GM19468 (cell line): ENCODE measurements around the gene ANO10.
"Not testable (repeated sequence)": the region's sequence is repeated elsewhere in the genome, so short reads cannot be mapped to it uniquely, and the experiment has no call there.

Experiments
- ATAC-seq: cut with Tn5 transposase; IDR thresholded peaks from one replicate; pipeline ENCODE4 v1.9.1; 2021; ENCODE audit warnings: mild to moderate bottlenecking, moderate library complexity, moderate number of reproducible peaks; ENCODE audit not compliant: unreplicated experiment; ENCODE audit errors: extremely low read depth

ANO10 gene

DNA sequence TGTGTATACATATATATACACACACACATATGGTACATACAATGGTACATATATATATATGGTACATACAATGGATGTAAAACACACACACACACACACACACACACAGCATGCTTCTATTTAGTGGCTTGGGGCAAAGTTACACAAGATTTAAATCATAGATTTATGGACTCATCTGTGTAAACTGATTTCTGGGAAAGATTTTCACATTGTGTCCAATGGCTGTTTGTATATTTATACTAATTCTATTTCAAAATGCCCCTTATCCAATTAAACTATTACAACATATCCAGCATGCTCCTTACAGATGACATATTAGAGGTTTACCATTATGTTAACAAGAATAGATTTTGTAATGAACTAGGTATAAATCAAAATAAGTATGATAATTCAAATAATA lies 94.9 kb downstream of the ANO10 start:
- ATAC-seq = no peak

DNA sequence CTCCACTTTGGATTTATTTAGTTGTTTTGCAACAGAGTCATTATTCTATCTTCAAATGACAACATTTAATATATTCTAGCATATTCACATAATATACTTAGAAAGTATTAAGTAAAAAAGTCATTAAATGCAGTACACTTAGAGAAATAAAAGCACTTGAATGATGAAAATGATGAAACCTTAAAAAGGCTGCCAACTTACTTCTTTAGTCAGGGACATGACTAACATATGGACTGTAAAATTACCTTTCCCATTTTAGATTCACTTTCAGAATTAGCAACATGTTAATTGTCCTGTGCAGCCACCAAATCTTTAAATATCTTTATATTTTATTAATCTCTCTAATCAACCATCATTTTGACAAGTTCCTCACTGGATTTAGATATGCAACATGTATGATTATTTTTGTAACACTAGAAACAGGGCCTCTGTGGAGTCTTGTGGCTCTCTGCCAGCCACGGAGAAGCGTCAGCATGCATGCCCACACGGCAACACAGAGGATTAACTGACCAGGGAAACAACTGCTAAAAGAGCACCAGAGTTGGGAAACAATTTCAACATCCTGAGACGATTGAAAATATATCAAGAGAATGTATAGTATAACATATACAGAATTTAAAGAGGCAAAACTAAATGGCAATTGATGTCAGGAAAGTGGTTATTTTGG lies 95.7 kb downstream of the ANO10 start:
- no peak for ATAC-seq

DNA sequence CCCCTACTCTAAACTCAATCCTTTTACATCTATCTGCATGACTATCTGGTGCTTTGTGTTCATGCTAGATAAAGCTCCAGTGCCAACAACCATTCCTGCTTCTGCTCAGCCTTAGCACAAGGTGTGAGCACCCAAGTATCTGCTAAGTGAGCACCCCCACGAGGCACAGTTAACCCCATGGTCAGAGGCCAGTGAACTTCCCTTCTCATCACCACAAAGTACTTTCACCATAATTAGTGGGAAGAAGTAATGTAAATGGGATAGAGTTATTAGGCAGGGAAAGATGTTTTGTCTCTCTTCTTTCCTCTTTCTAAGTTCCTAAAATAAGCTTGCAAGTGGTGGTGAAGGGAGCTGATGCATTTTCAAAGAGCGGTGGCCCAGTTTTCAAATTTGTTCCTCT lies 96.4 kb downstream of the ANO10 start:
- no peak for ATAC-seq

DNA sequence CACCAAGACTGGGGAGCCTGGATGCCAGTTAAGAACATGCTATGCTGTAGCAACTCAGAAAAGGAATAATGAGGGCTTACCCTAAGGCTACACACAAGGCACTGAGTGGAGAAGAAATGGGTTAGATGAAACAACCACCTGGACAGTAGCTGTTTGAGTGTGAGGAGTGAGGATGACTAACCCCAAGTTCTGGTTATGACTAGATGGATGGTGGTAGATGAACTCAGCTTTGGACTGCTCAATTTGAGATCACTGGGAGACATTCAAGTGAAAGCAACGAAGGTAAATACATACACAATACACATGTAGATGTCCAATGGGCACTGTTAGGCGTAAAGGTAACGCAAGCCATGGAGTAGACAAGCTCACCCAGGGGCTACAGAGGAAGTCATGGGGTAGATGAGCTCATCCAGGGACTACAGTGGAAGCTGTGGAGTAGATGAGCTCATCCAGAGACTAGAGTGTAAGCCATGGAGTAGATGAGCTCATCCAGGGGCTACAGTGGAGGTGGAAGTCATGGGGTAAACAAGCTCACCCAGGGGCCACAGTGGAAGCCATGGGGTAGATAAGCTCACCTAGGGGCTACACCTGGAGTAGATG lies 98.3 kb downstream of the ANO10 start:
- peak; percentile 72 for ATAC-seq

DNA sequence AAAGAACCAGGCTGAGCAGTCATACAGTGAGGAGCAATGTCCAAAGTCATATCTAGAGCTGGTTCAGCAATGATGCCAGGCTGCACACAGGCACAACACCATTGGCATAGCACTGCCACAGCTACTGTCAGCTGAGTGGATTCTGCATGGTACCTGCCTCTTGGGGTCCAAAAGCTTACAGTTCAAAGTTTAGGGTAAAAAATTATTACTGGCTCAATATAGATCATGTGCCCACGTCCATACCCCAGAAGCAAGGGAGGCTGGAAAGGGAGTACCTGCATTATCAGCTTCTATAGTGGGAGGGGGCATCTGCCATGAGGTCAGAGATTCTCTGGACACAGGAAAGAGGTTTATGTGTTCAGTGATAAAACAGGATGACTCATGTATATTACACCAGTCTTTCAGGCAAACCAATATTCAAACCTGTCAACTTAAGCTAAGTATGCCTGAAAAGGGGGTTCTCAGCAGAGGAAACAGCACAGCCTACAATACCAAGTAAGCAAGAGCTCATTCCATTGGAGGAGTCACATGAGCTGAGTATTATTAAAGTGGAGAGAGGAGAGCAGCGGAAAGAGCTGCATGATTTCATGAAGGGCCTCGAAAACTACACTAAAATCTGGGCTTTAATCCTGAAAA lies 99.0 kb downstream of the ANO10 start:
- no peak for ATAC-seq

DNA sequence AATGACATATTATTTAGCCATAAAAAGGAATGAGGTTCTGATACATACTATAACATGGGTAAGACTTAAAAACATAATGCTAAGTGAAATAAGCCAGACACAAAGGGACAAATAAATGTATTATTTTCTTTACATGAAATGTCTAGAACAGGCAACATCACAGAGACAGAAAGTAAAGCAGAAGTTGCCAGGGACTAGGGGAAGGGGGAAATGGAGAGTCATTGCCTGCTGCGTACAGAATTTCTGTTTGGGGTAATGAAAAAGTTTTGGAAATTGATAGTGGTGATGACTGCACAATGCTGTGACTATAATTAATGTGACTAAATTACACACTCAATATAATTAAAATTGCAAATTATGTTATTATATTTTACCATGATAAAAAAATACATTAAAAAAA lies 99.9 kb downstream of the ANO10 start:
- ATAC-seq = no peak

DNA sequence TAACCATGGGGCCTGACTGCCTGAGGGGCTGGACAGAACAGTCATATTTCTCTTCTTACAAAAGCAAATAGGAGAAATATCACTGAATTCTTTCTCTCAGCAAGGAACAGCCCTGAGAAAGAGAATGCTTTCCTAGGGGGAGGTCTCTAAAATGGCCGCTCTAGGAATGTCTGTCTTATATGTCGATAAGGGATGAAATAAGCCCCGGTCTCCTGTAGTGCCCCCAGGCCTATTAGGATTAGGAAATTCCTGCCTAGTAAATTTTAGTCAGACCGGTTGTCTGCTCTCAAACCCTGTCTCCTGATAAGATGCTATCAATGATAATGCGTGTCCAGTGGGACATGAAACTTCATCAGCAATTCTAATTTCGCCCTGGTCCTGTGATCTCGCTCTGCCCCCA lies 103.3 kb downstream of the ANO10 start:
- ATAC-seq = not testable (repeated sequence)

DNA sequence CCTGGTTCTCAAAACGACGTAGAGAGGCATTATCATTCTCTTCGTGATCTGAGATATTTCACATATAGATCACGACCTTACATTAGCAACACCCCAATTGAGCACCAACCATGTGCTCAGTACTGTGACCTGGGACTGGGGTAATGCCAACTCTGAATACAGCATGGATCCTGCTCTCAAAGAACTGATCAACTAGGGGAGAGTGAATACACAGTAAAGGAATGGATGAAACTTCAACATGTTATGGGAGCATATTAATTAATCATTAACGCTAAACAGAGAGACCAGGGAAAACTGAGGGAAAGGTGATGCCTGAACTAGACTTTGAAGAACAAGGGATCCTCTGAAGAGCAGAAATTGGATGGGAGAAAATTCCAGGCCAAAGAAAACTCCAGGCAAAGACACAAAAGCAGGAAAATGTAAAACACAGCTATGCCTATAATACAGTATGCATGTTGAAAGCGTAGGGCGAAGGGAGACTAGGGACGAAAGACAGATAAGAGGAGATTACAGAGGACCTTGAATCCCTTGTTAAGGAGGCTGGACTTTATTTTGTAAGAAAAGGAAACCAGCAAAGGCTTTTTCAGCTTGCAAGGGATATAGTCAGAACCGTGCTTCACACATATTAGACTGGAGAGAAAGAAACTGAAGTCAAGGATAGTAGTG lies 105.7 kb downstream of the ANO10 start:
- no peak for ATAC-seq

DNA sequence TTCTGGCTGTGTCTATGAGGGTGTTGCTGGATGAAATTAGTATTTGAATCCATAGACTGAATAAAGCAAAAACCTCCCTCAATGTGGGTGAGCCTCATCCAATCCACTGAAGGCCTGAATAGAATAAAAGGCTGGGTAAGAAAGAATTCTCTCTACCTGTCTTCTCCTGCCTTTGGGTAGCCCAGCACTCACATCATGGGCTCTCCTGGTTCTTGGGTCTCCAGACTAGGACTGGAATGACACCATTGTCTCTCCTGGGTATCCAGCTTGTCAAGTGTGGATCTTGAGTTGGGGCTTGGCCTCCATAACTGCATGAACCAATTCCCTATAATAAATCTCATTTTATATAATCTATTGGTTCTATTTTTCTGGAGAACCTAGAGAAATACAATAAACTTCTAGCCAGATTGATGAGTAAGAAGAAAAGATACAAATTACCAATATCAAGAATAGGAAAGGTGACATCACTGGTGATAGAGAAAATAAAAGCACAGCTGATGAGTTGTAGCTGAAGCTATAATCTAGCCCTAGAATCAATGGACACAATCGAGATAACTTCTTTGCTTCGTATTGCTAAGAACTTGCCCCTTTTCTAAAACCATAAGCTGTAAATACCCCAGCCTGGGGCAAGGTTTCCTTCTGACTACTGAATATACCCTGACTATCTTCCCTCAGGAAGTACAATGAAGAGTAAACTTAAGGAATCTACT lies 106.4 kb downstream of the ANO10 start:
- ATAC-seq = no peak

DNA sequence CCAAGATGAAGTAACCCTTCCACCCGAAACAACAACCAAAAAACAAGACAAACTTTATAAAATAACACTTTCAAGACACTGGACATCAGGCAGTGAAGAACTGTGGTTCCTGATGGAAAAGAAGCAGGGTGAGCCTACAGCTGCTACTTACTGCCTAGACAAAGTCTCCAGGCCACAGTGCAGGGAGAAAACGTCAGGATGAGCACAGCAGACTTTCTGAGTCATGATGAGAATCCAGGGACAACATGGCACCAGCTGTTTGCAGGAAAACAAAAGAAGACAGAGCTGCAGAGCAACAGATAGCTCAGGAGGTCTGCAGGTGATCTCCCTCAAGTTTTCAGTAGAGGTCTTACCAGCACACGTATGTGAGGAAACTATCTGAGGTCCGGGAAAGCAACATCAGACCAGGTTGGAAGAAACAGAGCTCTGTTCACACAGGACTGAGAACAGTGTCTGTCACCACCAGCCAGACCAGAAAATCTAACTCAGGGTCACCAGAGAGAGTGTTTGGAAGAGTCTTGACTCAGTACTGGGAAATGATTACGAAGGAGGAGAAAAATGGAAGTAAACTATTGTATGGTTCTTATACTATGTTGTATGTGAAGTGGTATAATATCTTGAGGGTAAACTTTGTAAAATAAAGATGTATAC lies 108.9 kb downstream of the ANO10 start:
- ATAC-seq = no peak

DNA sequence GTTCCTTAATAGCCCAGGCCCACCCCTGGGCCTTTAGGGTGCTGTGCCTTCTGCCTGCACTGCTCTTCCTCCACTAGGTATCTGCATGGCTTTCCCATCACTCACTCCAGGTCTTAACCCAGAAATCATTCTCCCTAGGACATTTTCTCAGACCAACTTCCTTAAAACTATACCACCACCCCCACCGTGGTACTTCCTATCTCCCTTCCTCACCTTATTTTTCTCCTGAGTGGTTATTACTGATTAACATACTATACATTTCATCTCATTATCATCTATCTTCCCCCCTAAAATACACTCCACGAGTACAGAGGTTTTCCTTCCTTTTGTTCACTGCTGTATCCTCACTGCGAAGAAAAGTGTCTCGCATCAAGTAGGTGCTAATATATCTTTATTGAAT lies 115.2 kb downstream of the ANO10 start:
- ATAC-seq = no peak

DNA sequence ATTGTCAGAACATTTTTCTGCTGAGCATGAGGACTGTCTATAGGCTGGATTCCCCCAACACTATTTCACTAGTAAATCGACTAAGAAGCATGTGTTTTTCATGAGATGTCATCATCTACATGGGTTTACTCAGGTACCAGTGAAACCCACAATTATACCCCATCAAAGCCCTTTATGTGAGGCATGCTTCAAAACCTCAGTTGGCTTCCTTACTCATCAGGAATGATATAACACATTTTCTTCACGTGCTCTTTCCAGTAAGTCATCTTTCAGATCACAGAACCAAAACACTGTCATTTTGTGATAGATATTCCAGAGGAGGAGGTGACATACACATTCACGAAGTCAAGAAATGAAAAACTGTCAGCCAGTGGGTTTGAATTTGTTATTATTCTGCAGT lies 116.5 kb downstream of the ANO10 start:
- ATAC-seq = no peak

DNA sequence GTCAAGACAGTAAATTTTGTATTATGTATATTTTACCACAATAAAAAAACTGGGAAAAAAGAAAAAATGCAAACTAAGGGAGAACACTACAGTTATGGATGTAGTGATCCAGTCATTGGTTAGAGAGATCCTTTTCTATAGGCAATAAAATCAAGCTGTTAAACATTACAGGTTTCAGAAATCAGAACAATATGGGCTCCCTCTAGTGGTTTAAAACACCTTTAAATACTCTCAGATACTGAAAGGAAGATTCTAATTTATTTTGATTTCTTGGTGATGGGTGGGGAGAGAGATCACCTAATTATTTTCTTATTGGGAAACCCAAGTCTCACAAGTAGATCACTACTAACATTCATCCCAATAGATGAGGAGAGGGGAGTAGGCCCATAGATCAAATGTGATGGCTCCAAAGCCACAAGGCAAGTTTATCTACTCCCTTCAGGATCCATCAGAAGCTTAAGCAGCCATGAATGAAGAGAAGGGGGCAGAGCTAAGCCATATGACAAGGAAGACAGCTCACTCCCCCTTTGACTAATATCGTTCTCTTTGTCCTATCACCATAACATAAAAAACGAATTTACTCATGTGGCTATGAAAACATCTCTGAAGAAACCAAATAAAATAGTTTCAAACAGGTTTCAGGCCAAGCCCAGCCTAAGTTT lies 118.6 kb downstream of the ANO10 start:
- ATAC-seq = no peak

DNA sequence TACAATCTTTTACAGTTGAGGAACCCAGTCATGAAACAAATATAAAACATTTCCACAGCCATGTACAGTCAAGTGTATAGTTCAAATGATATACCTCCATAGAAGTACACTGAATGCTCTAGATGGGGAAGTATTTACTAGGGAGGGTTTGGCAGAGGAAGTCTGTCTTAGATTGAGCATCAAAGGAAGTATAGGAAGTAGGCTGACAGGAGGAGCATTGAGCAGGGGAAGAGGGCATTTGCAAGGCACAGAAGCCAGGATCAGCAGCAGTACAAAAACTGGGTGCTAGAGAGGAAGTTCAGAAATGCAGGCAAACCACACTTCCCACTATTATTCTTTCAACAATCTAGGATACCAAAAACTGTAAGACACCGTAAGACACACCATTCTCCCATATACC lies 122.6 kb downstream of the ANO10 start:
- no peak for ATAC-seq

DNA sequence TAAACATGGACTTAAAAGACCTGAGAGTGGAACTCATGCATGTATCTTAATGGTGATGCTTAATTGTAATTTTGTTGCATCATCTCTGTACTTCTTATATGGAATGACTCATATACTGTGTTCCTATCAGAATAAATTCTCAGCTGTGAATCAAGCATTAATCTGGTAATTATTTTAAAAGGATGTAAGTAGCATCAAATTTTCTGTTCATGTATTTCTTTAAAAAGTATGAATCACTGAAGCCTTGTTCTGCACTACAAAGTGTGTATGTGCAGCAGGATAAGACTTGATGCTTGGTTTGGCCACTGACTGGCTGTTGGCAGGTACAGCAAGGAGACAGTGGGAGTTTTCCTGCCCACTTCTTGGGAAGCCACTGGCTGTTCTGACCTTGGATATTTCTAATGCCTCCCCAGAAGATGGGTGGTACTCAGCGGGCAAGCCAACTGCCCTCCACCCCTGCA lies 123.9 kb downstream of the ANO10 start:
- no peak for ATAC-seq

DNA sequence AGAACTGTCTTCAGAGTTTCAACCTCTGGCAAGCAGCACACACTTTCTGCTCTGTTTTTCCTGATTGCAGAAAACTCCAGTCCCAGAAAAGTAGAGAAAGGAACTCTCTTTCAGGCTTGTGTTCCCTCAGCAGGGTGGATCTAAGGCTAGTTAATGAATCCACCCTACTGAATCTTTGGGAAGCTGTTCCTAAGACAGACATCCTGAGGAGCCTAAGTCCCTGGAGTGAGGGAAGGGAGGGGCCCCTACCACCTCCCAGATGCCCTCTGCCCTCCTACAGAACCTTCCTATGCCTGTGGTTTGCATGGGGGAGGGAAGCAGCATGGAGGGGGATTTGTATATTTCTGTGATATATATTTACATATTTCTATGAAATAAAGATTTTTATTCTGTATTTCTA lies 124.4 kb downstream of the ANO10 start:
- ATAC-seq = no peak

DNA sequence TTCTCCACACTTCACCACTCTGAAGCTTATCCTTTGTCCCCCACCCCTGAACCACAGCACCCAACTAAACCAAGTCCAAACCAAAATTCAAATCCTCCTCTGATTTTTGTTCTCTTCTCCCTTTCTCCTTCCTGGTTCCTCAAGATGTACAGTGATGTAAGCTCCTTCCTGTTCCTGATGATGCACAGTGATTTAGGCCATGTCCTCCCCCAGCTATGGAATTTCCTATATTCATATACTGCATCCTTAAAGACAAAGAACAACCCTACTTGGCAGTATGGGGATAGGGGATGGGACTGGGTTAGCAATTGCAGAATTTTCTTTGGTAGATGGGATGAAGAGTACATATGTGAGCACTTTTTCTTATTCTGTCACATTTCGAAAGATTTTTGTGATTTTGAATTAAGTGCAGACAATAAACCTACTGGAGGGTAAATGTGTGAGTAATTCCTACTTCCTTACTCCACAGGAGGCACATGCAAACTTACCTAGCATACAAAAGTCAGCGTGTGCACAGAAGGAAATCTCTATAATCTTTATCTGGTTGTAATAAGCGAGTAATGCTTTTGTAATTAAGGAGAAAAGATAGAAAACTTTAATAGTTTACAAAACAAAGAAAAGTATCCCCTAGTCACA lies 125.0 kb downstream of the ANO10 start:
- ATAC-seq = no peak

DNA sequence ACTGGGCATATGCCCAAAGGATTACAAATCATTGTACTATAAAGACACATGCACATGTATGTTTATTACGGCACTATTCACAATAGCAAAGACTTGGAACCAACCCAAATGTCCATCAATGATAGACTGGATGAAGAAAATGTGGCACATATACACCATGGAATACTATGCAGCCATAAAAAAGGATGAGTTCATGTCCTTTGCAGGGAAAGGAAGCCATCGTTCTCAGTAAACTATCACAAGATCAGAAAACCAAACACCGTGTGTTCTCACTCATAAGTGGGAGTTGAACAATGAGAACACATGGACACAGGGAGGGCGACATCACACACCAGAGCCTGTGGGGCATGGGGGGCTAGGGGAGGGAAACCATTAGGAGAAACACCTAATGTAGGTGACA lies 128.9 kb downstream of the ANO10 start:
- not testable (repeated sequence) for ATAC-seq

DNA sequence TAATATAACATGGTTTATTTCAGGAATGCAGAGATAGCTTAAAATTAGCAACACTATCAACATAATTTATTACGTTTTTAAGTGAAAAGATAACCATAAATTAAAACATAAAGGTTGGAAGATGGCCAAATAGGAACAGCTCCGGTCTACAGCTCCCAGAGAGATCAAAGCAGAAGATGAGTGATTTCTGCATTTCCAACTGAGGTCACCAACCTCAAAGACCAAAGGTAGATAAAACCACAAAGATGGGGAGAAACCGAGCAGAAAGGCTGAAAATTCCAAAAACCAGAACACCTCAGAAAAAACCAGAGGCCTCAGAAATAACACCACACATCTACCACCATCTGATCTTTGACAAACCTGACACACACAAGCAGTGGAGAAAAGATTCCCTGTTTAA lies 130.0 kb downstream of the ANO10 start:
- not testable (repeated sequence) for ATAC-seq
